Vagina (tissue), 2 donors: ENCODE data around the gene EPB41L3. TPM values are rescaled to one million over a fixed set of nuclear protein-coding genes. Genes with fewer than 3 reads are reported as not detected.
"Not testable (repeated sequence)": the region's sequence is repeated elsewhere in the genome, so short reads cannot be mapped to it uniquely, and the experiment has no call there.

Experiments used
- DNase-seq, 2 donors: peaks; one replicate each; pipeline ENCODE4 v3.0.0-alpha.2; 2017; ENCODE audit errors: extremely low spot score in 2 of 2
- H3K27ac ChIP-seq: fragments of 200-600 bp; sonication (generic); one replicate; pipeline ENCODE4 v1.5.1; 2019
- H3K27me3 ChIP-seq: fragments of 200-600 bp; sonication (generic); one replicate; pipeline ENCODE4 v1.5.1; 2019
- H3K36me3 ChIP-seq, 2 donors: fragments of 200-600 bp; sonication (generic); one replicate each; pipeline ENCODE4 v1.5.1; 2017 to 2019
- H3K4me1 ChIP-seq: fragments of 200-600 bp; sonication (generic); one replicate; pipeline ENCODE4 v1.5.1; 2019
- H3K4me3 ChIP-seq, 2 donors: fragments of 200-600 bp; sonication (generic); 1 replicate in 1 of 2; 2 replicates in 1 of 2; pipeline ENCODE4 v1.5.1; 2016 to 2019
- H3K9me3 ChIP-seq: fragments of 200-600 bp; sonication (generic); one replicate; pipeline ENCODE4 v1.5.1; 2019
- CTCF ChIP-seq, 3 experiments: fragments of 450-650 bp in 2 of 3; fragments of 200-600 bp in 1 of 3; sonication (generic) in 1 of 3; IDR thresholded peaks; one replicate each; pipeline ENCODE4 v1.5.1; 2017 to 2019; ENCODE audit warnings: antibody characterized with exemption in 3 of 3, mild to moderate bottlenecking in 2 of 3, moderate library complexity in 2 of 3
- POLR2A ChIP-seq, 2 donors: fragments of 450-650 bp; IDR thresholded peaks; one replicate each; pipeline ENCODE4 v1.6.1; 2017; ENCODE audit warnings: antibody characterized with exemption in 2 of 2, mild to moderate bottlenecking in 2 of 2, moderate library complexity in 2 of 2
- POLR2AphosphoS5 ChIP-seq, 2 donors: sonication (generic); formaldehyde crosslinking; IDR thresholded peaks; one replicate each; pipeline ENCODE4 v1.9.0; 2017; ENCODE audit warnings: antibody characterized with exemption in 2 of 2, mild to moderate bottlenecking in 2 of 2, low read depth in 1 of 2; ENCODE audit not compliant: insufficient read depth in 1 of 2
- intact Hi-C: fragments of 100-400 bp; cut with DNase I; formaldehyde crosslinking; loops from one replicate; pipeline ENCODE4 v1.15.1; 2023
- total RNA-seq: library from RNA; depleted of rRNA; stranded (reverse); fragments of >200 nt; gene quantifications from one replicate; pipeline ENCODE4 v1.2.3, GENCODE V29; 2016

The EPB41L3 gene
- total RNA-seq, 1 donor from 2014 or later = 53.0 TPM

- DNase-seq = no peak
- Histone ChIP-seq H3K9me3 (no peaks in the 10 kb centered on the region), H3K4me1 (peaks cover 6% of the 10 kb centered on the region), H3K27me3 (no peaks in the 10 kb centered on the region), H3K4me3 (no peak overlapping the region), H3K27ac (no peak overlapping the region), H3K36me3 (no peaks in the 10 kb centered on the region)
- intact Hi-C loops = loop anchor here (5.0 kb wide), 1 partner anchor 1524 kb away; no protein-coding TSS in a partner anchor
- no peak for TF ChIP-seq POLR2AphosphoS5 (IDR thresholded peaks at IDR 0.05; ENCODE audit: insufficient read depth in 1 of 2, low read depth in 1 of 2)
- no peak for TF ChIP-seq CTCF (IDR thresholded peaks at IDR 0.05)
- TF ChIP-seq POLR2A (IDR thresholded peaks at IDR 0.05) = no peak
Measured at GRCh38 chr18:5518179-5518770, 25.5 kb downstream of the EPB41L3 start.

- Histone ChIP-seq H3K9me3 (no peaks in the 10 kb centered on the region), H3K4me1 (peaks cover 6% of the 10 kb centered on the region), H3K4me3 (no peak overlapping the region), H3K27ac (no peak overlapping the region), H3K36me3 (no peaks in the 10 kb centered on the region), H3K27me3 (no peaks in the 10 kb centered on the region)
- intact Hi-C loops = loop anchor here (5.0 kb wide), 1 partner anchor 1525 kb away; no protein-coding TSS in a partner anchor
- TF ChIP-seq POLR2A (IDR thresholded peaks at IDR 0.05) (no peak), CTCF (IDR thresholded peaks at IDR 0.05) (no peak), POLR2AphosphoS5 (IDR thresholded peaks at IDR 0.05; ENCODE audit: insufficient read depth in 1 of 2, low read depth in 1 of 2) (no peak)
- DNase-seq = no peak
Measured at GRCh38 chr18:5516841-5517240, 27.0 kb downstream of the EPB41L3 start.

GRCh38 chr18:5515011-5515784, 28.6 kb downstream of the EPB41L3 start:
- TF ChIP-seq POLR2A (IDR thresholded peaks at IDR 0.05) (no peak), POLR2AphosphoS5 (IDR thresholded peaks at IDR 0.05; ENCODE audit: insufficient read depth in 1 of 2, low read depth in 1 of 2) (no peak), CTCF (IDR thresholded peaks at IDR 0.05) (no peak)
- Histone ChIP-seq H3K27me3 (no peaks in the 10 kb centered on the region), H3K4me3 (no peak overlapping the region), H3K4me1 (peaks cover 6% of the 10 kb centered on the region), H3K36me3 (no peaks in the 10 kb centered on the region), H3K27ac (no peak overlapping the region), H3K9me3 (no peaks in the 10 kb centered on the region)
- intact Hi-C loops = loop anchor here (5.0 kb wide), 1 partner anchor 1527 kb away; no protein-coding TSS in a partner anchor
- no peak for DNase-seq

GRCh38 chr18:5513947-5514346, 29.9 kb downstream of the EPB41L3 start:
- no peak overlapping the region for H3K27ac ChIP-seq
- intact Hi-C loops = no loop called here
- TF ChIP-seq POLR2AphosphoS5 (IDR thresholded peaks at IDR 0.05; ENCODE audit: insufficient read depth in 1 of 2, low read depth in 1 of 2) (no peak), CTCF (IDR thresholded peaks at IDR 0.05) (no peak), POLR2A (IDR thresholded peaks at IDR 0.05) (no peak)
- peaks cover 5% of the 10 kb centered on the region for H3K4me1 ChIP-seq
- no peak overlapping the region for H3K4me3 ChIP-seq
- H3K27me3 ChIP-seq = no peaks in the 10 kb centered on the region
- DNase-seq = no peak
- no peaks in the 10 kb centered on the region for H3K36me3 ChIP-seq
- H3K9me3 ChIP-seq = no peaks in the 10 kb centered on the region

GRCh38 chr18:5512176-5512575, 31.6 kb downstream of the EPB41L3 start:
- H3K4me1 ChIP-seq = no peaks in the 10 kb centered on the region
- TF ChIP-seq CTCF (IDR thresholded peaks at IDR 0.05) (no peak), POLR2AphosphoS5 (IDR thresholded peaks at IDR 0.05; ENCODE audit: insufficient read depth in 1 of 2, low read depth in 1 of 2) (no peak), POLR2A (IDR thresholded peaks at IDR 0.05) (no peak)

GRCh38 chr18:5511541-5511940, 32.3 kb downstream of the EPB41L3 start:
- H3K4me1 ChIP-seq, H3K4me3 ChIP-seq, H3K9me3 ChIP-seq, H3K27ac ChIP-seq, H3K27me3 ChIP-seq, intact Hi-C loops, H3K36me3 ChIP-seq, DNase-seq: not testable (repeated sequence)

More at GRCh38 chr18:5512176-5512575, 31.6 kb downstream of the EPB41L3 start:
- no peak for DNase-seq
- no peak overlapping the region for H3K27ac ChIP-seq
- no peaks in the 10 kb centered on the region for H3K27me3 ChIP-seq
- H3K4me3 ChIP-seq = no peak overlapping the region
- H3K36me3 ChIP-seq = no peaks in the 10 kb centered on the region
- intact Hi-C loops = no loop called here
- H3K9me3 ChIP-seq = no peaks in the 10 kb centered on the region
